Neutrophil (primary cell): ENCODE results near the gene CYP1A2.

Experiments used
- H3K27ac ChIP-seq: fragments of 200-600 bp; sonication (generic); 2 replicates; pipeline ENCODE4 v1.5.1; 2016; ENCODE audit warnings: mild to moderate bottlenecking, moderate library complexity
- H3K27me3 ChIP-seq: fragments of 200-600 bp; sonication (generic); 2 replicates; pipeline ENCODE4 v1.6.0; 2016; ENCODE audit warnings: mild to moderate bottlenecking
- H3K36me3 ChIP-seq: fragments of 200-600 bp; sonication (generic); 2 replicates; pipeline ENCODE4 v1.5.1; 2017
- H3K4me1 ChIP-seq, 2 experiments: fragments of 200-600 bp in 1 of 2; sonication (generic) in 1 of 2; 1 replicate in 1 of 2; 2 replicates in 1 of 2; pipeline versions ENCODE4 v1.5.1 to v1.6.1; 2013 to 2016; ENCODE audit warnings: low read depth in 1 of 2, low read length in 1 of 2, mild to moderate bottlenecking in 1 of 2, moderate library complexity in 1 of 2; ENCODE audit not compliant: control insufficient read depth in 1 of 2, insufficient read depth in 1 of 2
- H3K4me3 ChIP-seq, 2 experiments: fragments of 200-600 bp in 1 of 2; sonication (generic) in 1 of 2; 1 replicate in 1 of 2; 2 replicates in 1 of 2; pipeline ENCODE4 v1.5.1; 2013 to 2016; ENCODE audit warnings: low read depth in 1 of 2, low read length in 1 of 2, mild to moderate bottlenecking in 1 of 2, moderate library complexity in 1 of 2
- H3K9me3 ChIP-seq: fragments of 200-600 bp; sonication (generic); 2 replicates; pipeline ENCODE4 v1.5.1; 2016
- TF ChIP-seq, protein P1 (sequence below): fragments of 200-600 bp; sonication (generic); IDR thresholded peaks from 2 replicates; pipeline ENCODE4 v1.5.1; 2016; ENCODE audit warnings: antibody characterized with exemption

CYP1A2 gene

DNA sequence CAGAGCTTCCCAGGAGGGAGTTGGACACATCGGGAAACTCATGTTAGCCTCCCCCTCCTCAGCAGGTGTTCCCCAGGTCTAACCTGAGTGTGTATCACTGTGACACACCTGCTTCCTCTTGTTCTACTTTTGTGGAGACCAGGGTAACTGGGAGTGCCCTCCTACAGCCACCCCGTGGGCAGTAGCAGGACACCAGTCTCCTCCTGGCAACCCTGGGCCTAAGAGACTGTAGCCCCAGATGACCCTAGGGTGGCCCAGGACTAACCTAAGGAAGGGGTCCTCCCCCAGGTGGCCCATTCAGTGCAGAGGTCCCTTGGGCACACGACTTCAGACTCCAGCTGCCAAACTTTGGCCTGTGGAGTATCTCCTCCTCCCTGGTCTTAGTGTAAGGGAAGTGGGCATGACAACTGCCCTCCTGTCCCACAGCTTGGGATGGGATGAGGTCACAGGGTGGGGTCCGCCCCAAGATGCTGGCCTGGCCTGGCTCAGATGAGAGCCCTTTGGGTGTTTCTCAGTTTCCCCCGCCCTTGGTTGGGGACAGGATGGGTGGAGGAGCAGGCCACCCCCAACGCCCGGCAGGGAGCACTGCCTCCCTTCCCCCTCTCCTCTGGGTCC, 38.0 kb downstream of the CYP1A2 start:
- peaks cover 12% of the 10 kb centered on the region for H3K36me3 ChIP-seq
- no peaks in the 10 kb centered on the region for H3K27me3 ChIP-seq
- H3K4me1 ChIP-seq = peaks cover 81 to 92% of the 10 kb centered on the region in 2 experiments
- H3K27ac ChIP-seq = peak overlapping the region; percentile 100
- TF ChIP-seq, protein P1, sequence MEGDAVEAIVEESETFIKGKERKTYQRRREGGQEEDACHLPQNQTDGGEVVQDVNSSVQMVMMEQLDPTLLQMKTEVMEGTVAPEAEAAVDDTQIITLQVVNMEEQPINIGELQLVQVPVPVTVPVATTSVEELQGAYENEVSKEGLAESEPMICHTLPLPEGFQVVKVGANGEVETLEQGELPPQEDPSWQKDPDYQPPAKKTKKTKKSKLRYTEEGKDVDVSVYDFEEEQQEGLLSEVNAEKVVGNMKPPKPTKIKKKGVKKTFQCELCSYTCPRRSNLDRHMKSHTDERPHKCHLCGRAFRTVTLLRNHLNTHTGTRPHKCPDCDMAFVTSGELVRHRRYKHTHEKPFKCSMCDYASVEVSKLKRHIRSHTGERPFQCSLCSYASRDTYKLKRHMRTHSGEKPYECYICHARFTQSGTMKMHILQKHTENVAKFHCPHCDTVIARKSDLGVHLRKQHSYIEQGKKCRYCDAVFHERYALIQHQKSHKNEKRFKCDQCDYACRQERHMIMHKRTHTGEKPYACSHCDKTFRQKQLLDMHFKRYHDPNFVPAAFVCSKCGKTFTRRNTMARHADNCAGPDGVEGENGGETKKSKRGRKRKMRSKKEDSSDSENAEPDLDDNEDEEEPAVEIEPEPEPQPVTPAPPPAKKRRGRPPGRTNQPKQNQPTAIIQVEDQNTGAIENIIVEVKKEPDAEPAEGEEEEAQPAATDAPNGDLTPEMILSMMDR = no peak
- H3K9me3 ChIP-seq = no peaks in the 10 kb centered on the region
- H3K4me3 ChIP-seq = peak overlapping the region; percentile 95 to 99

DNA sequence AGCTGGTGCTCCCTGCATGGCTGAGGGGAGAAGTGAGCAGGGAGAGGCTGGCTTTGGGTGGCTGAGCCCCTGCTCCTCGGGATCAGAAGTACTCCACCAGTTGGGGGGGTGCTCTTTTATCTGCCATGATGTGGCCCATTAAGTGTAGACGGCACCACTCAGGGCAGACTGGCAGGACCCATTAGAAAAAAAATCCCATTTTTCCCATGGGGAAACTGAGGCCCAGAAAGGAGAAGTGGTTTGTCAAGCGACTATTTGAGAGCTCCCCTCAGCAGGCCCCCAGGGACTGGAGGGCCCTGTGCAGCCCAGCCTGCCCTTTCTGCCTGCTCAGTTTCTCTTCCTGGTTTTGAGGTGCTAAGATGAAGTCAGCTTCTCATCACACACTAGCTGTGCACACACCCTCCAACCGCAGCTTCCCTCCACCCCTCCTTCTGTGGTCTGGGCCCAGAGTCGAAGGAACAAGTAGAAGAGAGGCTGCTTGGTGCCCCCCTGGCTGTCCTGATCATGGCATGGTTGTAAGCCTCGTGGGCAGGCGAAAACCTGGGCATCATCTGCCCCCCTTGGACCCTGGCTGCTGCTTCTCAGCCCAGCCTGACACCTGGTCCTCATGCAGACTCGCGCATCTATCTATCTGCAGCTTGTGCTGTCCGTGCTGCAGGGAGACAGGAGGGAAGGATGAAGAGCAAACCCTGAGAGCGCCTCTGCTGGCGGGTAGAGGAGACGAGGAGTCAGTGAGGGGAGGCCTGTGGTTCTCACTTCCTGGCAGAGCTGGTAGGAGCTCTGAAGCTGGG, 38.8 kb downstream of the CYP1A2 start:
- Histone ChIP-seq H3K27ac (peak overlapping the region; percentile 100), H3K9me3 (no peaks in the 10 kb centered on the region), H3K4me1 (peaks cover 88 to 99% of the 10 kb centered on the region in 2 experiments), H3K4me3 (peak overlapping the region; percentile 95 to 99), H3K36me3 (peaks cover 12% of the 10 kb centered on the region), H3K27me3 (no peaks in the 10 kb centered on the region)
- TF ChIP-seq, protein P1 = peak; percentile 81

DNA sequence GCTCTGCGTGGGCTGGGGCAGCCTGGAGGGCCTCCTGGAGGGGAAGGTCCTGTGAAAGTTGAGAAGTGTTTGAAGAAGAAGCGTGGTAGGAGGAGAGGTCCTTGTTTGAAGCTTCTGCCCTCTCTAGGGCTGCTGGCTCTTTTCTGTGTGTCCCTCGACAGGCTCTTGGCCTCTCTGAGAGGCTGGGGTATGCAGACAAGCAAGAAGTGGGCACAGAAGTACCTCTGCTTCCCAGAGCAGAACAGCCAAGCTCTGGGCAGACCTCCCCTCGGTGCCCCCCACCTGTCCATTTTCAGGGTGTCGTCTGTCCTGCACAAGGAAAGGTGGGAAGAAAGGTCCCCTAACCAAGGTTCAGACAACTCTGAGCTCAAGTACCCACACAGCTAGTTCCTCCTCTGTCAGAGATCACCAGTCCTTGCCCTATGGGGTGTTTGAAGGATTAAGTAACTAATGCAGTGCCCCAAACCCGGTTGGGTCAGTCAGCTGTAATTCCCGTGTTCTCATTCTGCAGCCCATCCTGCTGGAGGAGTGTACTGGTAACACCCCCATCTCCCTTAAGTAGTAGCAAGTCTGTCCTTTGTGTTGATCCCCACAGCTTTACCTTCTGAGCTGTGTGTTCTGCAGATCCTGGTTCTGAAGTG, 39.5 kb downstream of the CYP1A2 start:
- Histone ChIP-seq H3K4me1 (peaks cover 95 to 100% of the 10 kb centered on the region in 2 experiments), H3K27ac (peak overlapping the region; percentile 100), H3K9me3 (no peaks in the 10 kb centered on the region), H3K27me3 (no peaks in the 10 kb centered on the region), H3K36me3 (peaks cover 12% of the 10 kb centered on the region), H3K4me3 (peak overlapping the region; percentile 95 to 99)
- TF ChIP-seq, protein P1 = no peak

DNA sequence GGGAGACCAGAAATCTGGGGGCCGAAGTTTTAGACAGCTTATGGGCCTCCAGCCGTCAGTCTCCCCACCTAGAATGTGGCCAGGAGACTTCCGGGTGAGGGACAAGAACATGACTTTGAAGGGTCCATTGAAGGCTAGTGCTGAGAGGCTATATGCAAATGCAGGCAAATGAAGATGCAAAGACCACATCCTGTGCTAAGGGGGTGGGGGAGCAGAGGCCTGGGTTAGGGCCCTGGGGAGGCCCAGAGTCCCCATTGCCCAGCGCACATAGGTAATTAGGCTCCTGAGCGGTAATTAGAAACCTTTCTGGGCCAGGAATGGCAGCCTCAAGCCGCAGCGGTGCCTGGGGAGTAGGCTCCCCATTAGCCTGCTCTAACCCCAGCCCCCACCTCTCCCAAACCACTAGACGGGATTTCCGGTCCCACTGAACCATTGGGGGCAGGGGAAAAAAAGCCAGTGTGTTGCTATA, 40.1 kb downstream of the CYP1A2 start:
- TF ChIP-seq, protein P1 = no peak
- H3K36me3 ChIP-seq = peaks cover 12% of the 10 kb centered on the region
- H3K27ac ChIP-seq = peak overlapping the region; percentile 100
- peaks cover 100% of the 10 kb centered on the region in 2 experiments for H3K4me1 ChIP-seq
- no peaks in the 10 kb centered on the region for H3K27me3 ChIP-seq
- peak overlapping the region; percentile 95 to 99 for H3K4me3 ChIP-seq
- H3K9me3 ChIP-seq = no peaks in the 10 kb centered on the region

DNA sequence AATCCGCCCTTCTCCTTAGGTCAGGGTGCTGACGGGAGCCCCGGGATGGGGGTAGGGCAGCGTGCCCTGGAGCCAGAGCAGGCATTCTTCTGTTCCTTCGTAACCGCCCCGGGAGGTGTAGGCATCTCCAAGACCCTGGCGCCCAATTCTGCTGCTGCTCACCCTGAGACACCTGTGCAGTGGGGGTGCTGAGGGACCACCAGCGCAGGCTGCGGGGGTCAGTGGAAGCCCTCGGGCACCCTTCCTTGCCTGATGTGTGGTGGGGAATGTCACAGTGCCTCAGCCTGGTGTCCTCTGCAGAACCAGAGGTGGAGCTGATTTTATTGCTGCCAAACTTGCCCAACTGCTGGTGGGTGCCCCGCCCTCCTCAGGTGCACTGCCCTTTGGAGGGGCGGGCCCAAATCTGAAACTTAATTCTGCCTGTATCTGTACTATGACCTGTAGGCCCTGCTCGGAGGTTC, 40.6 kb downstream of the CYP1A2 start:
- H3K9me3 ChIP-seq = no peaks in the 10 kb centered on the region
- peaks cover 12% of the 10 kb centered on the region for H3K36me3 ChIP-seq
- H3K27me3 ChIP-seq = no peaks in the 10 kb centered on the region
- peak overlapping the region; percentile 95 to 99 for H3K4me3 ChIP-seq
- peak overlapping the region; percentile 100 for H3K27ac ChIP-seq
- TF ChIP-seq, protein P1 = no peak
- peaks cover 96 to 97% of the 10 kb centered on the region in 2 experiments for H3K4me1 ChIP-seq
